MM.1S (cell line): ENCODE data around the gene CC2D1B.

ENCODE experiments used
- DNase-seq: peaks from one replicate; pipeline ENCODE4 v3.0.0-alpha.2; 2015
- H2AFZ ChIP-seq: fragments of 300-600 bp; sonication (generic); 2 replicates; pipeline ENCODE4 v1.6.0; 2016; ENCODE audit warnings: antibody characterized with exemption, low read length
- H3F3A ChIP-seq: fragments of 300-600 bp; sonication (generic); 2 replicates; pipeline ENCODE4 v1.6.1; 2016; ENCODE audit warnings: mild to moderate bottlenecking, antibody characterized with exemption, low read length, moderate library complexity, mixed read lengths; ENCODE audit not compliant: insufficient read depth
- H3K27ac ChIP-seq: fragments of 300-600 bp; sonication (generic); 2 replicates; pipeline ENCODE4 v1.5.1; 2016; ENCODE audit warnings: mild to moderate bottlenecking, low read length
- H3K27me3 ChIP-seq: fragments of 300-600 bp; sonication (generic); replicated peaks from 2 replicates; pipeline ENCODE4 v1.6.0; 2016; ENCODE audit warnings: low read length; ENCODE audit not compliant: insufficient read depth
- H3K36me3 ChIP-seq: fragments of 300-600 bp; sonication (generic); replicated peaks from 2 replicates; pipeline ENCODE4 v1.6.1; 2016; ENCODE audit warnings: mild to moderate bottlenecking, low read length, mixed read lengths; ENCODE audit not compliant: insufficient read depth
- H3K4me1 ChIP-seq: fragments of 300-600 bp; sonication (generic); 2 replicates; pipeline ENCODE4 v1.6.1; 2016; ENCODE audit warnings: low read length, mixed read lengths
- H3K4me2 ChIP-seq: fragments of 300-600 bp; sonication (generic); 2 replicates; pipeline ENCODE4 v1.6.0; 2016; ENCODE audit warnings: low read depth, low read length
- H3K4me3 ChIP-seq: fragments of 300-600 bp; sonication (generic); 2 replicates; pipeline ENCODE4 v1.5.1; 2016; ENCODE audit warnings: low read length, mixed read lengths
- H3K79me2 ChIP-seq: fragments of 300-600 bp; sonication (generic); 2 replicates; pipeline ENCODE4 v1.6.1; 2016; ENCODE audit warnings: mixed run types, low read length, mixed read lengths
- H3K9ac ChIP-seq: fragments of 300-600 bp; sonication (generic); 2 replicates; pipeline ENCODE4 v1.6.1; 2016; ENCODE audit warnings: low read length, mixed read lengths
- H3K9me2 ChIP-seq: fragments of 300-600 bp; sonication (generic); replicated peaks from 2 replicates; pipeline ENCODE4 v1.6.1; 2016; ENCODE audit warnings: mild to moderate bottlenecking, low read length, mixed read lengths; ENCODE audit not compliant: insufficient read depth
- H3K9me3 ChIP-seq: fragments of 300-600 bp; sonication (generic); replicated peaks from 2 replicates; pipeline ENCODE4 v1.6.1; 2016; ENCODE audit warnings: mild to moderate bottlenecking, low read length, mixed read lengths; ENCODE audit not compliant: insufficient read depth
- H4K20me1 ChIP-seq: fragments of 300-600 bp; sonication (generic); 2 replicates; pipeline ENCODE4 v1.6.1; 2016; ENCODE audit warnings: mild to moderate bottlenecking, low read length, moderate library complexity, mixed read lengths; ENCODE audit not compliant: insufficient read depth
- CTCF ChIP-seq: fragments of 300-600 bp; sonication (generic); IDR thresholded peaks from 2 replicates; pipeline ENCODE4 v1.5.1; 2016; ENCODE audit warnings: antibody characterized with exemption, low read length, mixed read lengths
- EZH2 ChIP-seq: fragments of 300-600 bp; sonication (generic); optimal IDR thresholded peaks from 2 replicates; pipeline ENCODE3; 2017; ENCODE audit warnings: low read depth, mild to moderate bottlenecking, antibody characterized with exemption, low read length, mixed read lengths
- EZH2phosphoT487 ChIP-seq: fragments of 300-600 bp; sonication (generic); IDR thresholded peaks from 2 replicates; pipeline ENCODE4 v1.6.1; 2018; ENCODE audit warnings: antibody characterized with exemption, low read length

The CC2D1B gene

GRCh38 chr1:52345252-52345651 is 20.8 kb downstream of the CC2D1B start:
- no peak overlapping the region for H3K4me3 ChIP-seq
- H3K27me3 ChIP-seq, result no peaks in the 10 kb centered on the region
- no peaks in the 10 kb centered on the region for H4K20me1 ChIP-seq
- TF ChIP-seq CTCF (no peak), EZH2phosphoT487 (no peak), EZH2 (no peak)
- no peaks in the 10 kb centered on the region for H3K79me2 ChIP-seq
- no peak overlapping the region for H3K9ac ChIP-seq
- H3K9me2 ChIP-seq, result no peaks in the 10 kb centered on the region
- no peaks in the 10 kb centered on the region for H3K36me3 ChIP-seq
- no peaks in the 10 kb centered on the region for H3K9me3 ChIP-seq
- no peak overlapping the region for H3K4me2 ChIP-seq
- H3K4me1 ChIP-seq, result no peaks in the 10 kb centered on the region
- H2AFZ ChIP-seq, result no peak overlapping the region
- no peak for DNase-seq
- no peak overlapping the region for H3K27ac ChIP-seq
- H3F3A ChIP-seq, result no peaks in the 10 kb centered on the region

GRCh38 chr1:52343979-52344378 is 22.0 kb downstream of the CC2D1B start:
- Histone ChIP-seq H3K36me3 (no peaks in the 10 kb centered on the region), H3K27me3 (no peaks in the 10 kb centered on the region), H3K9ac (no peak overlapping the region), H4K20me1 (no peaks in the 10 kb centered on the region), H3K4me2 (no peak overlapping the region), H3K9me3 (no peaks in the 10 kb centered on the region), H3K79me2 (no peaks in the 10 kb centered on the region), H3K4me1 (no peaks in the 10 kb centered on the region), H3K9me2 (no peaks in the 10 kb centered on the region), H3K27ac (no peak overlapping the region), H2AFZ (no peak overlapping the region), H3F3A (no peaks in the 10 kb centered on the region), H3K4me3 (no peak overlapping the region)
- TF ChIP-seq EZH2phosphoT487 (no peak), EZH2 (no peak), CTCF (no peak)
- DNase-seq, result no peak

- Histone ChIP-seq H3K4me1 (no peaks in the 10 kb centered on the region), H3F3A (no peaks in the 10 kb centered on the region), H3K9me3 (no peaks in the 10 kb centered on the region), H2AFZ (no peak overlapping the region), H3K27ac (no peak overlapping the region), H3K79me2 (no peaks in the 10 kb centered on the region), H3K9me2 (no peaks in the 10 kb centered on the region), H3K4me2 (no peak overlapping the region), H3K36me3 (no peaks in the 10 kb centered on the region), H3K4me3 (no peak overlapping the region), H3K27me3 (no peaks in the 10 kb centered on the region), H4K20me1 (no peaks in the 10 kb centered on the region), H3K9ac (no peak overlapping the region)
- DNase-seq, result no peak
- no peak for TF ChIP-seq EZH2phosphoT487
- no peak for TF ChIP-seq CTCF
These were observed 24.2 kb downstream of the CC2D1B start for GRCh38 chr1:52341655-52342260.
